Pancreas (tissue), 10 donors: ENCODE data around the gene RHBDL1. TPM values are rescaled to one million over a fixed set of nuclear protein-coding genes. Genes with fewer than 3 reads are reported as not detected.

ENCODE experiments used
- ATAC-seq, 4 donors: fragments of 200-7000 bp; cut with Tn5 transposase; one replicate each; pipeline versions ENCODE4 v1.8.0 to v1.9.1; 2020; ENCODE audit warnings: mild to moderate bottlenecking in 4 of 4, moderate library complexity in 4 of 4
- DNase-seq, 6 donors: peaks; one replicate each; pipeline ENCODE4 v3.0.0-alpha.2; 2020
- FAIRE-seq: peaks from 2 replicates; lab custom pipeline; 2012; peaks lifted over from hg19 to GRCh38; lab: Jason Lieb, UNC
- H3K27ac ChIP-seq, 4 donors: fragments of 200-600 bp; sonication (generic); 1 replicate in 3 of 4; 2 replicates in 1 of 4; pipeline versions ENCODE4 v1.5.0 to v1.8.0; 2020
- H3K27me3 ChIP-seq, 4 donors: fragments of 200-600 bp; one replicate each; pipeline ENCODE4 v1.8.0; 2021
- H3K36me3 ChIP-seq, 3 donors: fragments of 200-600 bp; sonication (generic) in 1 of 3; one replicate each; pipeline versions ENCODE4 v1.5.0 to v1.8.0; 2020 to 2021
- H3K4me1 ChIP-seq, 3 donors: fragments of 200-600 bp; one replicate each; pipeline ENCODE4 v1.8.0; 2021
- H3K4me3 ChIP-seq, 4 donors: fragments of 200-600 bp; sonication (generic) in 2 of 4; one replicate each; pipeline versions ENCODE4 v1.5.0 to v1.8.0; 2020 to 2021
- H3K9me3 ChIP-seq, 4 donors: fragments of 200-600 bp; one replicate each; pipeline ENCODE4 v1.8.0; 2021
- CTCF ChIP-seq, 4 donors: fragments of 200-600 bp; sonication (generic) in 3 of 4; IDR thresholded peaks; one replicate each; pipeline versions ENCODE4 v1.5.0 to v1.8.0; 2021; ENCODE audit warnings: antibody characterized with exemption in 4 of 4
- WGBS, 2 donors: extraction: QIAGEN DNeasy Blood & Tissue Kit; methylation state at CpG; one replicate each; pipeline ENCODE4 v1.1.7; 2013; 5-methylcytosine and 5-hydroxymethylcytosine counted together
- intact Hi-C, 3 donors: fragments of 100-400 bp; cut with DNase I; formaldehyde crosslinking; loops; one replicate each; pipeline versions ENCODE4 v1.11.1 to v1.14.2; 2022
- polyA plus RNA-seq, 2 donors: library from polyadenylated mRNA; stranded (reverse); fragments of 200-250 nt; gene quantifications; one replicate each; pipeline ENCODE4 v1.2.3, GENCODE V29; 2013
- total RNA-seq, 6 donors: library from RNA; stranded (reverse); fragmentation: NEBNext Ultra II Directional in 4 of 6; extraction: Animal tissue kit (Norgen Biotek cat#: 25700) in 4 of 6; gene quantifications; one replicate each; pipeline versions ENCODE4 v1.2.1 to v1.2.4, GENCODE V29; 2021 to 2023
- donor health status: healthy with polysubstance abuse.
- donor health status: DM: no; HTN: no; CAD: no; lungs with moderate emphysema.
- donor health status: DM: no; HTN: no; CAD: no.
- donor health status: control.
- donor health status: control.
- donor health status: Bipolar disorder and iron deficiency.
- donor health status: DM: yes; HTN: yes; CAD: no.
- donor health status: DM: no; HTN: no; CAD: no.
- donor health status: DM: no; HTN: no; CAD: no.
- donor health status: DM: yes; HTN: yes; CAD: no.

RHBDL1 gene
- total and polyA plus RNA-seq, 8 donors = 0.28 to 5.1 (median 0.98) TPM

- H3K36me3 ChIP-seq = peaks cover 0 to 8% (median 0%) of the 10 kb centered on the region in 3 donors
- H3K4me3 ChIP-seq = no peak overlapping the region
- no peak for ATAC-seq
- no peak overlapping the region for H3K27ac ChIP-seq
- WGBS, 2 donors = 88 to 90% methylated on average over 21 to 22 of the region's 22 CpGs
- no peaks in the 10 kb centered on the region for H3K9me3 ChIP-seq
- no peak for TF ChIP-seq CTCF (IDR thresholded peaks at IDR 0.05)
- intact Hi-C loops = no loop called here
- H3K4me1 ChIP-seq = peaks cover 12 to 16% (median 14%) of the 10 kb centered on the region in 3 donors
- no peak for FAIRE-seq
- peak in 2 of 6 donors; percentile 46 to 49 for DNase-seq
- no peaks in the 10 kb centered on the region for H3K27me3 ChIP-seq
Measured at GRCh38 chr16:634051-634670, 41.3 kb upstream of the RHBDL1 start.

- WGBS, 2 donors = 84 to 90% methylated on average over 7 of the region's 7 CpGs
- H3K4me3 ChIP-seq = peak overlapping the region in 2 of 4 donors; percentile 78 to 81
- peaks cover 12 to 16% (median 14%) of the 10 kb centered on the region in 3 donors for H3K4me1 ChIP-seq
- H3K27me3 ChIP-seq = no peaks in the 10 kb centered on the region
- intact Hi-C loops = no loop called here
- no peaks in the 10 kb centered on the region for H3K9me3 ChIP-seq
- TF ChIP-seq CTCF (IDR thresholded peaks at IDR 0.05) = no peak
- no peak overlapping the region for H3K27ac ChIP-seq
- peaks cover 0 to 8% (median 0%) of the 10 kb centered on the region in 3 donors for H3K36me3 ChIP-seq
- ATAC-seq = no peak
- no peak for FAIRE-seq
- peak in 1 of 6 donors; percentile 67 for DNase-seq
Measured at GRCh38 chr16:634996-635395, 40.5 kb upstream of the RHBDL1 start.

- Histone ChIP-seq H3K4me3 (peak overlapping the region; percentile 72 to 84 (median 80)), H3K27me3 (no peaks in the 10 kb centered on the region), H3K4me1 (peaks cover 12 to 16% (median 14%) of the 10 kb centered on the region in 3 donors), H3K9me3 (no peaks in the 10 kb centered on the region), H3K27ac (peak overlapping the region; percentile 83 to 97 (median 88)), H3K36me3 (peaks cover 0 to 8% (median 0%) of the 10 kb centered on the region in 3 donors)
- no peak for TF ChIP-seq CTCF (IDR thresholded peaks at IDR 0.05)
- intact Hi-C loops = no loop called here
- FAIRE-seq (no peak), DNase-seq (peak in 2 of 6 donors; percentile 58 to 67), ATAC-seq (no peak)
- 4 to 6% methylated on average over 44 to 55 of the region's 55 CpGs for WGBS, 2 donors
Measured at GRCh38 chr16:635573-636205, 39.8 kb upstream of the RHBDL1 start.

GRCh38 chr16:636206-637080, 39.0 kb upstream of the RHBDL1 start, which contains the start of gene METTL26:
METTL26 (minus strand) TSS chr16:636305; CDS start chr16:636290, 15 bp downstream.
- ATAC-seq (peak; percentile 83 to 92 (median 87)), FAIRE-seq (no peak), DNase-seq (peak; percentile 93 to 98 (median 95))
- no peaks in the 10 kb centered on the region for H3K9me3 ChIP-seq
- peaks cover 8 to 11% (median 10%) of the 10 kb centered on the region in 3 donors for H3K4me1 ChIP-seq
- intact Hi-C loops = no loop called here
- H3K4me3 ChIP-seq = peak within 1 kb of the TSS; percentile 72 to 84 (median 80)
- no peaks in the 10 kb centered on the region for H3K27me3 ChIP-seq
- no peak for TF ChIP-seq CTCF (IDR thresholded peaks at IDR 0.05)
- H3K27ac ChIP-seq = peak within 1 kb of the TSS; percentile 83 to 97 (median 88)
- 0 to 1% methylated on average over 81 to 91 of the region's 91 CpGs for WGBS, 2 donors
- peaks cover 0 to 8% (median 0%) of the 10 kb centered on the region in 3 donors for H3K36me3 ChIP-seq
